ENCODE data around the gene PARP3. TPM values are rescaled to one million over a fixed set of nuclear protein-coding genes. Genes with fewer than 3 reads are reported as not detected.
"Not testable (repeated sequence)": the region's sequence is repeated elsewhere in the genome, so short reads cannot be mapped to it uniquely, and the experiment has no call there.

PARP3 gene
- 6.4 and 9.7 TPM in 2 replicates for total RNA-seq (2014; rRNA removed; shearing (Covaris generic))

DNA sequence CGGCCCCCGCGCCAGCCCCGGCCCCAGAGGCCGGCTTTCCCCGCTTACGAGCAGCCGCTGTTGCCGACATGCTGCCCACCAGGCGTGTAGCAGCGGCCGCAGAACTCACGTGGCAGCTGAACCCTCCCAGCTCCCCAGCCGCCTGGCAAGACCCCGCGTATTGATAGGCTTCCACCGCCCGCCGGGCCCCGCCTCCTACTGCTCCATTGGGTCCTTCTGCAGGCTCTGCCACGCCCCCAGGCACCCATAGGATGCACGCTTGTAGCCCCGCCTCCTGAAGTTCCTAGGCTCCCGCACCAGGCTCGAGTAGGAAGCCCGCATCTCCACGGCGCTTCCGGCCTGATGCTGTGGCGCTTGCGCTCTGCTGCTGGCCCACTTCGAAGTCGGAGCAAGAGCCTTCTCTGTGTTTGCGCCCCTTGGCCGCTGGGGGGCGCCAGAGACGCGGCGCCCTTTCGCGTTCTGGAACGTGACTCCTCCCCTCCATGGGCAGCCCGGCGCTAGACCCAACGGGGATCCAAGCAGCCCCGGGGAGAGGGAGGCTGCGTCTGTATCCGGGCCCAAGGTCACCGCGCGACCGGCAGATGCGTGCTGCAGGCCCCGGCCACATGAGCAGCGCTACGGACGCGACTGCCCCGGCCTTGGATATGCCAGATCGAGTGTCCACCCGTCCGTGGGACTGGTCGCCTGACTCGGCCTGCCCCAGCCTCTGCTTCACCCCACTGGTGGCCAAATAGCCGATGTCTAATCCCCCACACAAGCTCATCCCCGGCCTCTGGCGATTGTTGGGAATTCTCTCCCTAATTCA lies at the start of gene PARP3, which contains the start of gene RRP9:
Gene PARP3 (plus strand): TSS at position 566 of the 805 bp plus-strand sequence. CDS start 993 bp downstream, outside the sequence.
Gene RRP9 (minus strand): TSS at position 107 of the 805 bp plus-strand sequence. CDS start 37 bp downstream, at position 70.
- in situ Hi-C loops (cut with HindIII; ENCODE audit: low sequenced_read_pairs) = no loop called here
- DNase-seq (ENCODE audit: low spot score) = peak; percentile 100

DNA sequence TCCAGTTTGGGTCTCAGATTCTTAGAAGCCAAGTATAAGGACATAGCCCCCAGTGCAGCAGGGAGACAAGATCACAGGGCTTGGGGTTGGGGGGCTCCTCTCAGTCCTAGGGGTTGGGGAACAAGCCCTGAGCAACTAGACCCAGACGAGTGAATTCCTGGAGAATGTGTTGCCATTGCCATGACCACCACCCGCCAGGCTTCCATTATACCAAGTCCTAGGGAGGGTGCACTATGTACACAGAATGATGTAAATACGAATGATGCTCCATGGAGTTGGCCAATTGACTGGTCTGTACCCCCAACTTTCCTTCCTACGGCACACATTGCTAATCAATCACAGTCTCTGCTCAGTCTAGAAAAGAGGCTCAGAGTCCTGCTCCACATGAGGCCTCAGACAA lies 47.8 kb upstream of the PARP3 start:
- no peak for DNase-seq (ENCODE audit: low spot score)
- in situ Hi-C loops (cut with HindIII; ENCODE audit: low sequenced_read_pairs) = no loop called here

DNA sequence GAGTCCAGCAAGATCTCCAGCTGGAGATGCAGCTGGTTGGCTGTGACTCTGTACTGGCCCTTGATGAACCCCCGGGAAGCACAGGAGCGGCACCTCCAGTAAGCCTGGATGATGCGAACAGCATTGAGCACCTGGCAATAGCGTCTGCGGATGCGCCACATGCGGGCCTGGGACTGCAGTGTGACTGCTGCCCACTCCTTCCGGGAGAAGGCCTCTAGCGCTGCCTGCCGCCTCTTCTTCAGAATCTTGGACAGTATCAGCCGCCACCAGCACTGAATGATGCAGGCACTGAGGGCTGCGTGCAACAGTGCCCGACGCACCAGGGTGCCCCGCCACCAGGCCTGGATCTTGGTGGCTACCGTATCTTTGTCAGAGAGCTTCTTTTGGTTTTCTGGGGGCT lies 47.2 kb upstream of the PARP3 start:
- DNase-seq (ENCODE audit: low spot score) = no peak
- in situ Hi-C loops (cut with HindIII; ENCODE audit: low sequenced_read_pairs) = no loop called here

DNA sequence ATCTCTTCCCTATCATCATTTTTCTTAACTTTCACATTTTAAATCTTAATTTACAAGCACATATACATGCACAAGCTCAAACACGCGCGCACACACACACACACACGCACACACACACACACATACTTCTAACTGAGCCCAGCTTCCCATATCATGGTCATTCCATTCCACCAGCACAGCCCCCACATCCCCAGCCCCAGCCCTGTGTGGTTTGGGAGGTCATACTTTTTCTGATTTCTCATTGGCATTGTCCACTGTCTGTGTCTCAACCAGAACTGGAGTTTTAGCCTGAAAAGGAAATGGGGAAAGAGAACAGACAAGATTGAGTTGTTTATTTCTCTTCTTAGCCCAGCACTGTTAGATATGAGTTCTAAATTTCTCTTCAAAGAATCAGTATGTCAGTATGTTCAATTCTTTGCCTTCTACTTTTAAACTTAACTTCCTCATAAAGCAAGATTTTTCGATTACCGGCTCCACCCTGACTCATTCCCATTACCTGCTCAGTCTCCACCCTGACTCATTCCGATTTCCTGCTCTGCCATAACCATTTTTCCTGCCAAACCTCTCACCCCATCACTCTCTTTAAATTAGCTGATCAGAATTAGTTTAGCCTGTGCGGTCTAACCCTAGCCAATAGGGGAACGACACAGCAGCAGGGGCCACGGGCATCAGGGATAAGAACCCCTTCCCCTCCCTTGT lies 45.4 kb upstream of the PARP3 start:
- no peak for DNase-seq (ENCODE audit: low spot score)
- in situ Hi-C loops (cut with HindIII; ENCODE audit: low sequenced_read_pairs) = no loop called here

DNA sequence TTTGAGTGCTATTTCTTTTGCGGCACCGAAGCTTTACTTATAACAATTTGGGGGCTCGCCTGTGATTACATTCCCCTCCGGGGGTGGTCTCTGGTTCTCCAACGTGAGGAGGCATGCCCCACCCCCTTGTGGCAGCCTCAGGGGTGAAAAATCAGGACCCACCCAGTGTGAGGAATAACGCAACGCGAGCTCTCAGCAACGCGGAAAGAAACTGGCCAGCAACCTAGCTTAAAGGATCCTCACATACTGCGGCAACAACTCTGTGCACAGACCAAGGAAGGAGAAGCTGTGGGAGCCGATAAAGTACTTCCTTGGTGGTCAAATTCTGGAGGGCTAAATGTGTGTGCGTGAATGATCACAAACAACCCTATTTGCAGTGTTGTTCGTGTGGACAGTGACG lies 44.8 kb upstream of the PARP3 start:
- in situ Hi-C loops (cut with HindIII; ENCODE audit: low sequenced_read_pairs) = no loop called here
- DNase-seq (ENCODE audit: low spot score) = no peak

DNA sequence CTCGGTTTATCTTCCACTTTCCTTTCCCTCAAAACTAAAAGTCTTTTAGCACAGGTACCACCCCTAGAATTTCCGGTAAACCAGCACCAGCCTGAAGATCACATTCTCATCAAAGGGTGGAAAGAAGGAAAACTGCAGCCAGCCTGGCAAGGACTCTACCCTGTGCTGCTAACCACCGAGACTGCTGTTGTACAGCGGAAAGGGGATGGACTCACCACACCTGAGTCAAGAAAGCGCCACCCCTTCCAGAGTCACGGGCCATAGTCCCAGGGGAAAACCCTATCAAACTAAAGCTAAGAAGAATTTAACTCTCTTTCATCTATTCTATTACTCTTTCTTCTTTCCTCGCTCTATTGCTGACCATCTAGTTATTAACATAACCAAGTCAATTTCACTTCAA lies 42.1 kb upstream of the PARP3 start:
- DNase-seq (ENCODE audit: low spot score); in situ Hi-C loops (cut with HindIII; ENCODE audit: low sequenced_read_pairs): not testable (repeated sequence)

DNA sequence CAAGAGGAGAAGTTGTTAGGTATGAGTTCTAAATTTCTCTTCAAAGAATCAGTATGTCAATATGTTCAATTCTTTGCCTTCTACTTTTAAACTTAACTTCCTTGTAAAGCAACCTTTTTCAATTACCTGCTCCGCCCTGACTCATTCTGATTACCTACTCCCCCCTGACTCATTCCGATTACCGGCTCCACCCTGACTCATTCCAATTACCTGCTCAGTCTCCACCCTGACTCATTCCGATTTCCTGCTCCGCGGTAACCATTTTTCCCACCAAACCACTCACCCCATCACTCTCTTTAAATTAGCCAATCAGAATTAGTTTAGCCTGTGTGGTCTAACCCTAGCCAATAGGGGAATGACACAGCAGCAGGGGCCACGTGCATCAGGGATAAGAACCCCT lies 39.8 kb upstream of the PARP3 start:
- DNase-seq (ENCODE audit: low spot score); in situ Hi-C loops (cut with HindIII; ENCODE audit: low sequenced_read_pairs): not testable (repeated sequence)

DNA sequence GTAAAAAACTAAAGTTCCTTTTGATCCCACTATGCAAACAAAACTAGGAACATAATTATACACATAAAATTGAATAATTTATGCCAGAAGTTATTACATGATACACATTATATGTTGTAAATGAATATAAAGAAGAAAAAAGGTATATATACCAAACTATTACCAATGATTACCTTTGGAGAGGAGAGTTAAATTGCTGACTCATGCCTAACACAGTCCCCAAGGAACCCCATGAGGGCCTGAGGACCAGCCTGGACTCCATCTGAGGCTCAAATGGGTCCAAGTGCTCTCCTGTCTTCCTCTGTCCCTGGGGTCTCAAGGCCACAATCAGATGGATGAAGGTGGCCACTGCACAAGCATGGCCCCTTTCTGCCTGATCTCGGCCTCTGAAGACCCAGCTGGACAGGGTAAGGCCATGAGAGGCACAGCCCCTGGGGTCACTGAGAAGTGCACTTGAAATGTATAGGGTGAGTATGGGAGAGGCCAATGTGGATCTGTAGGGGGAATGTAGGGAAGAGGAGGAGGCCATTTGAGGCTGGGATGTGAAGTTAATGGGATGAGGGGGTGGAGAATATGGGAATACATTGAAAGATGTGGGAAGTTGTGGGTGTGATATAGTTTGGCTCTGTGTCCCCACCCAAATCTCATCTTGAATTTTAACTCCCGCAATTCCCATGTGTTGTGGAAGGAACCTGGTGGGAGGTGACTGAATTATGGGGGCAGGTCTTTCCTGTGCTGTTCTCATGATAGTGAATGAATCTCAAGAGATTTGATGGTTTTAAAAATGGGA lies 37.9 kb upstream of the PARP3 start:
- DNase-seq (ENCODE audit: low spot score) = no peak
- in situ Hi-C loops (cut with HindIII; ENCODE audit: low sequenced_read_pairs) = no loop called here

DNA sequence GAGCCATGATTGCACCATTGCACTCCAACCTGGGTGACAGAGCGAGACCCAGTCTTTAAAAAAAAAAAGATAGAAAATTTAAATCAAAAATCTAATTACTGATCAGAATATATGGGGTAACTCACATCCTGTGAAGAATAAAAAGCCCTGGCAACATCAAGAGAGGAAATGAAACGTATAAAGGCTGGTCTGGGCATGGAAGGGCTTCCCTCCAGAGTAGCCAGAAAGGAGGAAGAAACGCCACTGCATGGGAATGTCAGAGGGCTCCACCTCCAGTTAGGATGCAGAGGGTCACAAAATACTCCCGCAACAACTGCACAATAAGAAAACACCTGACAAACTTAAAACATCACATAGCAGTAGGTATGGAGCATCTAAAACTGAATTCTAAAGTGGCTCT lies 34.1 kb upstream of the PARP3 start:
- no peak for DNase-seq (ENCODE audit: low spot score)
- in situ Hi-C loops (cut with HindIII; ENCODE audit: low sequenced_read_pairs) = no loop called here

DNA sequence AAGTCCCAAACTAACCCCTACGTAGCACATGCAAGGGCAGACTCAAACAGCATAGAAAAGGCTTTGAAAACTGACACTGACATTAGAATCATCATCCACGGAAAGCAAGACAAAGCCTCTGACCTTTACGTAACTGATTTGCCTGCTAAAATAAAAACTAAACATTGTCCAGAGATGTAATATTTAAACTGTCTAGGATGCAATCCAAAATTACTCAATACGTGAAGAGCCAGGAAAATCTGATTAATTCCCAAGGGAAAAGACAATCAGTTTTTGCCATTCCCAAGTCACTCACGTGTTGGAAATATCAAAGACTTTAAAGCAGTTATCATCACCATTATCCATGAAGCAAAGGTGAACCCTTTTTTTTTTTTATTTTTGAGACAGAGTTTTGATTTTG lies 25.7 kb upstream of the PARP3 start:
- no peak for DNase-seq (ENCODE audit: low spot score)
- in situ Hi-C loops (cut with HindIII; ENCODE audit: low sequenced_read_pairs) = no loop called here

DNA sequence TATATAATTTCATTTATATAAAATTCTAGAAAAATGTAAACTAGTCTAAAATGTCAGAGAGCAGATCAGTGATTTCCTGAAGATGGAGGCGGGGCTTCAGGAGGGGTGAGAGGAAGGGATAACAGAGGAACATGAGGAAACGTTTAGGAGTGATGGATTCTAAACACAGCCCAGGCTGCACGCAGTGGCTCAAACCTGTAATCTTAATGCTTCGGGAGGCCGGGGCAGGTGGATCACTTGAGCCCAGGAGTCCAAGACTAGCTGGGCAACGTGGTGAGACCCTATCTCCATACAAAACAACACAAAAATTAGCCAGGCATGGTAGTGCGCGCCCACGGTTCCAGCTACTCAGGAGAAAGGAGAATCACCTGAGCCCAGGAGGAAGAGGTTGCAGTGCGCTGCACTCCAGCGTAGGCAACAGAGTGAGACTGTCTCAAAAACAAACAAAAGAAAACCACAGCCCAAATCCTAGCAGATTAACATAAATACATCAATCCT lies 21.0 kb upstream of the PARP3 start:
- no peak for DNase-seq (ENCODE audit: low spot score)
- in situ Hi-C loops (cut with HindIII; ENCODE audit: low sequenced_read_pairs) = no loop called here

DNA sequence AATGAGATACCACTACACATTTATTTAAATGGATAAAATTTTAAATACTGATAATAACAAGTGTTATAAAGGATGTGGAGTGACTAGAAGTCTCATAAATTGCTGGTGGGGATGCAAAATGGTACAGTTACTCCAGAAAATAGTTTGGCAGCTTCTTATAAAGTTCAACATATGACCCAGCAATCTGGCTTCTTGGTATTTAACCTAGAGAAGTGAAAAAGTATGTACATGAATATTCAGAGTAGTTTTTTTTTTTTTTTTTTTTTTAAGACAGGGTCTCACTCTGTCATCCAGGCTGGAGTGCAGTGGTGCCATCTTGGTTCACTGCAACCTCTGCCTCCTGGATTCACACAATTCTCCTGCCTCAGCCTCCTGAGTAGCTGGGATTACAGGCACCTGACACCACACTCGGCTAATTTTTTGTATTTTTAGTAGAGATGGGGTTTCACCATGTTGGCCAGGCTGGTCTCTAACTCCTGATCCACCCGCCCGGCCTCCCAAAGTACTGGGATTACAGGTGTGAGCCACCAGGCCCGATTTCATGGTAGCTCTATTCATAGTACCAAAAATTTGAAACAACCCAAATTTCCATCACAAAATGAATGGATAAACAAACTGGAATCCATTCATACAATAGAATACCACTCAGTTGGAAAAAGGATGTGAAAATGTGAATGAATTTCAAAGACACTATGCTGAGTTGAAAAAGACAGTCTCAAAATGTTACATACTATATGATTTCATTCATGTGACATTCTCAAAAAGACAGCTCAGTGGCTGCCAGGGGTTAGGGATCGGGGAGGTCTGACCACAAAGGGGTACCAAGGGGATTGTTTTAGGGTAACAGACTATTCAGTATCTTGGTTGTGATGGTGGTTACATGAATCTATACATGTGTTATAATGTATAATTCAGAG lies 14.8 kb upstream of the PARP3 start:
- no peak for DNase-seq (ENCODE audit: low spot score)
- in situ Hi-C loops (cut with HindIII; ENCODE audit: low sequenced_read_pairs) = no loop called here

DNA sequence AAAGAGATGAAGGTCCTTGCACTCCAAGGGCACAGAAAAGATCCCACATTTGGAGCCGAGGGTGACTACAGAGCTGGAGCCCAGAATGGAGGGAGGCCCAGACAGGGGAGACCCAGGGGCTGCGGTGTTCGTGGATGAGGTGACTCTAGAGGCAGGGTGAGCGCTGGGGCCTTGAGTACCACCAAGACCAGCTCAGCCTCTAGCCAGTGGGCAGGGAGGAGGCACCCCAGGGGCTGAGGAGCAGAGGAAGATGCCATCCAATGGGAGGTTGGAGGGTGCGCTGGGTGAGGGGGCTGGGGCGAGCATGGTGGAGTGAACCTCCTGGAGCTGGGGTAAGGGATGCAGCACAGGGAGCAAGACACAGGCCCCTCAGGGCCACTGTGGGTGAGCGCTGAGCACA lies 13.7 kb upstream of the PARP3 start:
- no peak for DNase-seq (ENCODE audit: low spot score)
- in situ Hi-C loops (cut with HindIII; ENCODE audit: low sequenced_read_pairs) = no loop called here

DNA sequence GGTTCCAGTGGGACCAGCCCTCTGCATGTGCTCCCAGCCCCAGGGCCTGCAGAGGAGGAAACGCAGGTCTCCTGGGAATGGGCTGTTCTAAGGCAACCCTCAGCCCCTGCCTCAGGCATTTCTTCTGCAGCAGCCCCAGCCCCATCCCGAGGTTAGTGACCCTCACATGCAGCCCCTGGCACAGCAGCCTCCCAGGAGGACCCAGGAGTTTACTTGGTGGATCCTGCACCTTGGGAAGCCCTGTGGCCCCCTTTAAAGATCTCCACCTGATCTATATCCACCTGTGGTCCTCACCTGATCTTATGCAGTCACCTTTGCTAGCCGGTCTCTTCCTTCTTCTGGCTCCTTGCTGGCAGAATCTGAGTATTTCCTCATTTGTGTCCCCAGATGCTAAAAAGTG lies 13.2 kb upstream of the PARP3 start:
- in situ Hi-C loops (cut with HindIII; ENCODE audit: low sequenced_read_pairs); DNase-seq (ENCODE audit: low spot score): not testable (repeated sequence)

DNA sequence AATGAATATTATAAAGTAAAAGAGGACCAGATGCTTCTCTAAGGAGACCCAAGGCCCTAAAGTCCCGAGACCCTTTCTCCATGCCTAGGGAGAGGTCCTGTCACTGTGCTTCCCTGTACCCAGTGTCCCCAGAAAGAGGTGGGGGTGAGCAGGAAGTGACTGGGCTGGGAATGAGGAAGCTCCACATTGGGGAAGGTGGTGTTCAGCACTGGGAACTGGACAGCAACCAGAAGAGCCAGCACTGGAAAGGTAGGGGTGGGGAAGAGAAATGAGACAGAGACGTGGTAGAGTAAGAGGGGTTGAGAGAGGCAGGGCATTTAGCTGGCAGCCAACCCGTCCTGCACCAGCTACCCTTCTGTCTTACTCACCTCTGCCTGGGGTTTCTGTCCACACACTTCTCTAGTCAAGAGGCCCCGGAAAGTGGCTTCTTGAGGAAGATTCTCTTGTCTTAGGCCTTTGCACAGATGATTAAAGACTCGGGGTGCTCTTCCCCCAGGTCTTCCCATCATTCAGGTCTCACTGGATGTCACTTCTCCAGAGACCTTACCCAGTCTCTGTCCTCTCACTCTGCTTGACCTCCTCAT lies 12.7 kb upstream of the PARP3 start:
- in situ Hi-C loops (cut with HindIII; ENCODE audit: low sequenced_read_pairs) = no loop called here

DNA sequence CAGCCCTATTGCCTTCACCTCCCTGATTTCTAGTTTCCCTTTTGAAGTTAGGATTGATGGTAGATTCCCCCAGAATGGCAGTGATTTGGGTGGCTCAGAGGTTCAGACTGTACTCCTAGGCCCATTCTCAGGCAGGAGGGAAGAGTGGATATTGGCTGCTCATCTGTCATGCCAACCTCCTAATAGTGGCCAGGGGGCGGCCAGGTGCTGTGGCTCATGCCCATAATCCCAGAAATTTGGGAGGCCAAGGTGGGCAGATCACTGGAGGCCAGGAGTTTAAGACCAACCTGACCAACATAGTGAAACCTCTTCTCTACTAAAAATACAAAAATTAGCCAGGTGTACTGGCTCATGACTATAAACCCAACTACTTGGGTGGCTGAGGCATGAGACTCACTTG lies 11.7 kb upstream of the PARP3 start:
- DNase-seq (ENCODE audit: low spot score) = no peak
- in situ Hi-C loops (cut with HindIII; ENCODE audit: low sequenced_read_pairs) = no loop called here

More for the DNA sequence above, 12.7 kb upstream of the PARP3 start:
- DNase-seq (ENCODE audit: low spot score) = no peak

DNA sequence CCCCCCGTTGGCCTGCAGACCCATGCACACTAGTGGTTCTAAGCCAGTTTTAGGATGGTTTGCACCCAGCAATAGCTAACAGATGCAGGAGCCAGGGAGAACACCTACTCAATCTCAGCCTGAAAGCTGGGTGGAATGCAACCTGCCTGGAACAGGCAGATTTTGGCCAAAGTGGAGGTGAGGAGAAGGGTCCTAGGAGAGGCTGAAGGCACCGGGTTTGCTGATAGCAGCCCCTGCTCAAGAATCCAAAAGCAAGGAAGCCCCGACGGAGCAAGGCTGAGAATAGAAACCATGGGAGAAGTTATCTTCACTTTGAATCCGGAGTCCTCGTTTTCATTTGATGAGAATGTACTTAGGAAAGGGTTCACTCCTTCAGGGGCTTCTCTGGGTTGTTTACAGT lies 10.4 kb upstream of the PARP3 start:
- in situ Hi-C loops (cut with HindIII; ENCODE audit: low sequenced_read_pairs) = no loop called here
- no peak for DNase-seq (ENCODE audit: low spot score)

Measured in G401 (cell line).